Common myeloid progenitor, CD34-positive (primary cell): ENCODE data around the gene LFNG.

Source experiments
- CTCF ChIA-PET: fragments of 350-600 bp; sonication (Branson Sonifier 250); formaldehyde crosslinking; loops from one replicate; lab custom pipeline; 2021; ENCODE audit warnings: antibody characterized with exemption; lab: Charles Lee
- POLR2A ChIA-PET: fragments of 350-600 bp; sonication (Branson Sonifier 250); formaldehyde crosslinking; loops from one replicate; lab custom pipeline; 2021; ENCODE audit warnings: antibody characterized with exemption; lab: Charles Lee
- DNase-seq, 3 donors: peaks; one replicate each; pipeline versions ENCODE4 v3.0.0 to v3.0.0-alpha.2; 2013
- H3K27ac ChIP-seq, 2 experiments: 1 replicate in 1 of 2; 2 replicates in 1 of 2; pipeline ENCODE4 v1.7.0; 2013; ENCODE audit warnings: inconsistent platforms in 2 of 2, low read length in 2 of 2, mild to moderate bottlenecking in 2 of 2, low read depth in 1 of 2, moderate library complexity in 1 of 2; ENCODE audit not compliant: severe bottlenecking in 2 of 2, insufficient read depth in 1 of 2, poor library complexity in 1 of 2
- H3K27me3 ChIP-seq, 5 experiments: replicated peaks in 2 of 5; 1 replicate in 3 of 5; 2 replicates in 2 of 5; pipeline versions ENCODE4 v1.6.1 to v1.7.0; 2013; ENCODE audit warnings: low read length in 4 of 5, mild to moderate bottlenecking in 2 of 5, moderate library complexity in 2 of 5, inconsistent platforms in 1 of 5; ENCODE audit not compliant: insufficient read depth in 5 of 5, control insufficient read depth in 4 of 5
- H3K36me3 ChIP-seq, 4 experiments: 1 replicate in 2 of 4; 2 replicates in 2 of 4; pipeline versions ENCODE4 v1.6.1 to v1.7.0; 2013; ENCODE audit warnings: low read length in 3 of 4, control low read depth in 1 of 4, mild to moderate bottlenecking in 1 of 4; ENCODE audit not compliant: control insufficient read depth in 4 of 4, insufficient read depth in 4 of 4
- H3K4me1 ChIP-seq, 4 experiments: 1 replicate in 3 of 4; 2 replicates in 1 of 4; pipeline versions ENCODE4 v1.6.1 to v1.7.1; 2013; ENCODE audit warnings: low read length in 3 of 4, mild to moderate bottlenecking in 3 of 4, control low read depth in 1 of 4, inconsistent platforms in 1 of 4, moderate library complexity in 1 of 4; ENCODE audit not compliant: control insufficient read depth in 4 of 4, insufficient read depth in 4 of 4; ENCODE audit errors: control extremely low read depth in 1 of 4
- H3K4me3 ChIP-seq, 7 experiments: 1 replicate in 4 of 7; 2 replicates in 3 of 7; pipeline versions ENCODE4 v1.5.1 to v1.7.0; 2013; ENCODE audit warnings: mild to moderate bottlenecking in 7 of 7, low read length in 6 of 7, moderate library complexity in 6 of 7, inconsistent platforms in 2 of 7, low read depth in 2 of 7, control low read depth in 1 of 7; ENCODE audit not compliant: insufficient read depth in 4 of 7, control insufficient read depth in 1 of 7; ENCODE audit errors: extremely low read depth in 1 of 7
- H3K9me3 ChIP-seq, 5 experiments: 1 replicate in 4 of 5; 2 replicates in 1 of 5; pipeline versions ENCODE4 v1.6.1 to v1.7.1; 2013; ENCODE audit warnings: low read length in 4 of 5, mild to moderate bottlenecking in 2 of 5, inconsistent platforms in 1 of 5, low read depth in 1 of 5, moderate library complexity in 1 of 5; ENCODE audit not compliant: control insufficient read depth in 4 of 5, insufficient read depth in 2 of 5; ENCODE audit errors: control extremely low read depth in 1 of 5
- WGBS: methylation state at CpG from one replicate; pipeline ENCODE4 v1.1.5; 2013; ENCODE audit not compliant: insufficient coverage; 5-methylcytosine and 5-hydroxymethylcytosine counted together

Gene LFNG

GRCh38 chr7:2483494-2483893 is 36.1 kb upstream of the LFNG start:
- H3K27ac ChIP-seq: no peak overlapping the region
- 70% methylated on average over 4 of the region's 5 CpGs for WGBS
- peaks cover 0 to 10% (median 3%) of the 10 kb centered on the region in 4 experiments for H3K4me1 ChIP-seq
- DNase-seq: no peak
- H3K9me3 ChIP-seq: peaks cover 0 to 4% (median 0%) of the 10 kb centered on the region in 5 experiments
- no peaks in the 10 kb centered on the region for H3K27me3 ChIP-seq
- CTCF ChIA-PET: interaction anchor here (0.7 to 2.0 kb wide), 2 partner anchors 9 to 25 kb away, joined by 4 to 5 read pairs; no protein-coding TSS in a partner anchor
- POLR2A ChIA-PET: no interaction called here
- H3K4me3 ChIP-seq: no peak overlapping the region
- no peaks in the 10 kb centered on the region for H3K36me3 ChIP-seq

DNA sequence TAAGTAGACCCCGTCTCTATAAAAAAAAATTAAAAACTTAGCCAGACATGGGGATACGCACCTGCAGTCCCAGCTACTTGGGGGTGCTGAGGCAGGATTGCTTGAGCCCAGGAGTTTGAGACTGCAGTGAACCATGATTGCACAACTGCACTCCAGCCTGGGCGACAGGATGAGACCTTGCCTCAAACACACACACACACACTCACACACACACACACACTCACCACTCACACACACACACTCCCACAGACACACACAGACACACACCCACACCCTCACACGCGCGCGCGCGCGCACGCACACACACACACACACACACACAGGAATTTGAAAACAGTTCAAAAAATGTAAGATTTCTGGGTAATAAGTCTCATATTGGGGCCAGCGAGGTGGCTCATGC is 34.7 kb upstream of the LFNG start:
- CTCF ChIA-PET: no interaction called here
- Histone ChIP-seq H3K9me3 (peaks cover 0 to 4% (median 0%) of the 10 kb centered on the region in 5 experiments), H3K27ac (no peak overlapping the region), H3K36me3 (no peaks in the 10 kb centered on the region), H3K27me3 (no peaks in the 10 kb centered on the region), H3K4me1 (peaks cover 0 to 18% (median 11%) of the 10 kb centered on the region in 4 experiments), H3K4me3 (no peak overlapping the region)
- 86% methylated on average over 4 of the region's 12 CpGs for WGBS
- DNase-seq: peak in 1 of 3 donors; percentile 32
- POLR2A ChIA-PET: no interaction called here

- Histone ChIP-seq H3K27ac (no peak overlapping the region), H3K36me3 (no peaks in the 10 kb centered on the region), H3K4me3 (no peak overlapping the region), H3K9me3 (peaks cover 0 to 4% (median 0%) of the 10 kb centered on the region in 5 experiments), H3K27me3 (no peaks in the 10 kb centered on the region), H3K4me1 (peaks cover 0 to 18% (median 14%) of the 10 kb centered on the region in 4 experiments)
- WGBS: 88% methylated on average over 6 of the region's 14 CpGs
- DNase-seq: no peak
- ChIA-PET CTCF (interaction anchor here (1.7 to 2.5 kb wide), 3 partner anchors 9 to 36 kb away, joined by 4 to 11 read pairs (median 9); no protein-coding TSS in a partner anchor), POLR2A (no interaction called here)
Observed at GRCh38 chr7:2487586-2488271, 31.8 kb upstream of the LFNG start.

DNA sequence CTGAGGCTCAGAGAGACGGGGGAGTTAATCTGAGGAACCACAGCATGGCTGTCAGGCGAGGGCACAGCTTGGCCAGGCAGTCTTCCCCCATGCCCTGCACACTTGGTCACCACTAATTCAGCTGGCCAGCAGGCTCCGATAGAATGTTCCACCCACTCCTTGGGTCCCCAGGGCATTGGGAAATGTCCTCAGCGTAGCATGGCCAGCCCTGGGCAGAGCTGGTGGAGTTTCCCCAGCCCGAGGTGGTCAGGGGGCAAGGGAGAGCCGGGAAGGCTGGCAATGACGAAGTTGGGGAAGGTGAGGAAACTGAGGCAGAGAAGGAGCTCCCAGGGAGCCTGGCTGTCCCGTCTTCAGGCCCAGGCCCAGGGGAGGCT is 31.3 kb upstream of the LFNG start:
- no peaks in the 10 kb centered on the region for H3K9me3 ChIP-seq
- H3K4me3 ChIP-seq: no peak overlapping the region
- POLR2A ChIA-PET: interaction anchor here (1.0 kb wide), 1 partner anchor 10 kb away, joined by 3 read pairs; no protein-coding TSS in a partner anchor
- 98% methylated on average over 8 of the region's 8 CpGs for WGBS
- H3K4me1 ChIP-seq: peaks cover 0 to 18% (median 15%) of the 10 kb centered on the region in 4 experiments
- CTCF ChIA-PET: interaction anchor here (1.7 to 2.5 kb wide), 3 partner anchors 9 to 36 kb away, joined by 4 to 11 read pairs (median 9); no protein-coding TSS in a partner anchor
- no peaks in the 10 kb centered on the region for H3K36me3 ChIP-seq
- no peak for DNase-seq
- no peak overlapping the region for H3K27ac ChIP-seq
- no peaks in the 10 kb centered on the region for H3K27me3 ChIP-seq

- no peak for DNase-seq
- Histone ChIP-seq H3K36me3 (no peaks in the 10 kb centered on the region), H3K4me1 (peaks cover 0 to 19% (median 17%) of the 10 kb centered on the region in 4 experiments), H3K9me3 (no peaks in the 10 kb centered on the region), H3K27me3 (no peaks in the 10 kb centered on the region), H3K4me3 (no peak overlapping the region), H3K27ac (no peak overlapping the region)
- WGBS: 34% methylated on average over 4 of the region's 9 CpGs
- ChIA-PET POLR2A (interaction anchor here (1.0 kb wide), 1 partner anchor 10 kb away, joined by 3 read pairs; no protein-coding TSS in a partner anchor), CTCF (interaction anchor here (1.7 to 2.5 kb wide), 3 partner anchors 10 to 35 kb away, joined by 4 to 11 read pairs (median 9); no protein-coding TSS in a partner anchor)
Observed at GRCh38 chr7:2488681-2489080, 30.9 kb upstream of the LFNG start.

GRCh38 chr7:2490181-2490651 is 29.4 kb upstream of the LFNG start:
- POLR2A ChIA-PET: no interaction called here
- Histone ChIP-seq H3K27ac (no peak overlapping the region), H3K27me3 (no peaks in the 10 kb centered on the region), H3K4me3 (no peak overlapping the region), H3K4me1 (peaks cover 0 to 32% (median 26%) of the 10 kb centered on the region in 4 experiments), H3K9me3 (no peaks in the 10 kb centered on the region), H3K36me3 (no peaks in the 10 kb centered on the region)
- CTCF ChIA-PET: interaction anchor here (0.7 kb wide), 1 partner anchor 10 kb away, joined by 4 read pairs; no protein-coding TSS in a partner anchor
- 69% methylated on average over 12 of the region's 13 CpGs for WGBS
- DNase-seq: no peak

DNA sequence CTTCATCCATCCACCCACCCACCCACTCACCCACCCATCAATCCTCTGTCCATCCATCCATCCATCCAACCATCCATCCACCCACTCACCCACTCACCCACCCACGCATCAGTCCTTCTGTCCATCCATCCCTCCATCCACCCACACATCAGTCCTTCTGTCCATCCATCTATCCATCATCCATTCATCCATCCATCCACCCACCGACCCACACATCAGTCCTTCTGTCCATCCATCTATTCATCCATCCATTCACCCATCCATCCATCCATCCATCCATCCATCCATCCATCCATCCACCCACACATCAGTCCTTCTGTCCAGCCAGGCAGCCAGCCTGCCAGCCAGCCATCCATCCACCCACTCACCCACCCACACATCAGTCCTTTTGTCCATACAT is 27.5 kb upstream of the LFNG start:
- Histone ChIP-seq H3K27me3 (no peaks in the 10 kb centered on the region), H3K4me1 (peaks cover 0 to 32% (median 26%) of the 10 kb centered on the region in 4 experiments), H3K9me3 (no peaks in the 10 kb centered on the region), H3K27ac (no peak overlapping the region), H3K4me3 (no peak overlapping the region), H3K36me3 (no peaks in the 10 kb centered on the region)
- ChIA-PET CTCF (interaction anchor here (1.4 kb wide), 1 partner anchor 18 kb away, joined by 6 read pairs; no protein-coding TSS in a partner anchor), POLR2A (no interaction called here)
- WGBS: 100% methylated on average over 2 of the region's 2 CpGs
- no peak for DNase-seq
